HG03558 (cell line): Measurements from ENCODE around the gene ZNF584.
A peak's percentile ranks its signal among the peaks of the same experiment; 100 is the strongest.

ENCODE experiments used
- ATAC-seq: cut with Tn5 transposase; IDR thresholded peaks from one replicate; pipeline ENCODE4 v1.9.1; 2021; ENCODE audit warnings: moderate number of reproducible peaks; ENCODE audit not compliant: unreplicated experiment; ENCODE audit errors: extremely low read depth

ZNF584 gene

DNA sequence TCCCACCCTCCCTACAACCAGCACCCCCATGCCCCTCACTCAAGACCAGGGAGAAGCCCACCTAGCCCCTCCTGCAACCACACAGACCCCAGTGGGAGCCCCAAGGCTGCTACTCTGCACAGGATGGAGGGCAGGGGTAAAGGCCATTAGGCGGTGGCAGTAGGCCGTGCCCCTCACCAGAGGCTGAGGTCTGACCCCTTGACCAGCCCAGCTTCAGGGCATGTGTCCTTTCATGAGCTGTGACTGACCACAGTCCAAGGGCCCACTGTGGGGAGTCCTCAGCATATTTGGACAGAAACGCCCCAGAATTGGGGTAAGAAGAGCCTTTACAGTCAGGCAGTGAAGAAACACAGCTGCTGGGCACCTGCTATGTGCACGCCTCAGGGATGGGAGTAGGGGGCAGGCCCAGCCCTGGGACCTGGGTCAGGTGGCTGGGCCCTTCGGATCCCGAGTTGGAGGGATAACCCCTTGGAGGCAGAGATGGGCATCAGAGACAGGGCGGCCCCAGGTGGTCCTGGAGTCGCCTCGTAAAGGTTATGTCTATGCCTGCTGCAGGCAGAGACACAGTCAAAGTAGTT, 23.0 kb upstream of the ZNF584 start:
- ATAC-seq: no peak

DNA sequence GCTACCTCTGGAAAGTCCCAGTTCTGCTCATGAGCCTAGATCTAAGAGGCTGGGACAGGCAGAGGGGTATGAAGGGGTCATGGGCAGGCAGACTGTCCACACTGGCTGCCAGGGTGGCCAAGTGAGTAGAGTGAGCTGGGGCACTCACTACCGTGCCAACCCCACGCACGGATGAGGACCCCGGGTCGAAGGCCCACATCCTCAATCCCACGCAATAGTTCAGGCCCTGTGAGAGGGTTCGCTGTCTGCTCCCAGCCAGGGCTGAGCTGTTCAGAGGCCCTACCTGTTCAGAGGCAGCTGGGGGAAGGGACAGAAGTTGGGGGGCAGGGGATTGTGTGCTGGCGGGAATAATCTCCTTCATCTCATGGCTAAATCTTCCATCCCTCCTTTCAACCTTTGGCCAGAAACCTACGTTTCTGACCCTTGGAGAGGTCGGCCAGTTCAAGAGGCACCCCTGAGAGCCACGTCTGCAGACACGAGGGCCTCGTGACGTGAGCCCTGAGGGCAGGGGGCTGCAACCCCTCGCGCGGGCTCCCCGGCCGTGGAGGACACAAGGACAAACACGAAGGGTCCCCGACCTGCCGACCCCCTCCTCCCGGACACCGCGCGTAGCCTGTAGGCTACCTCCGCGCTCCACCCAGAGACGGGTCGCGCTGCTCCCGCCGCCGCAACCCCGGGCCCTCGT, 22.4 kb upstream of the ZNF584 start:
- no peak for ATAC-seq

- ATAC-seq: peak; percentile 64
Measured at GRCh38 chr19:58386576-58387337, 21.7 kb upstream of the ZNF584 start, which contains the start of gene RPS5. TSS of gene RPS5 (plus strand) at chr19:58387269. CDS start at chr19:58388138, 869 bp downstream.

DNA sequence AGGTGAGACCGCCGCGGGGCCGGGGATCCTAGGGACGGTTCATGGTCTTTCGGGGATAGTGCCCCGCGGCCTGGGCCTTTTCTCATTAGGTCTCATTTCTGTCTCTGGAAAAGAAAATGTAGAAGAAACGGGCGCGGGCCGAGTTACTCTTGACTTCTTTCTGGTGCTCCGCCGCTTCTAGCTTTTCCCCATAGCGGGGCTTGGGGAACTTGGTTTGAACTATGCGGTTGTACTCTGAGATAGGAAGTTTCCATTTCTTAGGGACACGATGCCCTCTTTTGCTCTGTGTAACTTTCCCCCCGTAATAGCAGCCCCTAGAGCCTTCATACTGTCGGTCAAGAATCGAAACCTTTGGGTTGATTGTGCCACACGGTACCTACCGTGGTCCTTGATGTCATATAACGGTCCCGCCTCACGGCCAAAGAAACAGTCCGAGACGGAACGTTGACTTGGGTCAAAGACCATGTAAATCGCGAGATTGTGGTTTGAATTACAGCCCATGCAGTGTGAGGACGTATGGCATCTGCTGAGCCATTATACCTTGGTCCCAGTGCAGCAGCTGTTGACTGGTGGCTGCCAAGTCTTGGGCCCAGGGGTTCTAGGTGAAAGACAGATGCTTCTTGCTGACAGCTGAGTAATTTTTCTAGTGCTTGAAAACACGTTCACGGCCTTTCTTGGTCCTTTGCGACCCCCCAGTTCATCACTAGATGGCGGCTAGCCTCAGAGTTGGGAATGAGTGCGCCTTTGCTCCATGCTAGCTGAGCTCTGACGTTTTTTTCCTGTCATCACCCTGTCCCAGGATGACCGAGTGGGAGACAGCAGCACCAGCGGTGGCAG, 20.9 kb upstream of the ZNF584 start:
- no peak for ATAC-seq

DNA sequence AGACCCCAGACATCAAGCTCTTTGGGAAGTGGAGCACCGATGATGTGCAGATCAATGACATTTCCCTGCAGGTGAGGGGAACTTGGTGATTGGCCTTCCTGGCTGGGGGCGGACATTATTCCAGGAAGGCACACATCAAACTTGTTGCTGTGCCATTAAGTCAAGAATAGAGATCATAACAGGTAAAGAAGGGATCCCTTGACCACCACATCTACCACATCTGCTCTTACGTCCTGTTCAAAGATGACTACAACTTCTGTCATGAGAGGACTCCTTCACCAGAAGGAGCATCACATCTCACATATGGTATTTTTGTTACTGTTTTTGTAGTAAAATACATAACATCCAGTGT, 20.3 kb upstream of the ZNF584 start:
- ATAC-seq: no peak

- no peak for ATAC-seq
Measured at GRCh38 chr19:58392945-58393724, 15.3 kb upstream of the ZNF584 start.

GRCh38 chr19:58393725-58394033, 14.8 kb upstream of the ZNF584 start:
- no peak for ATAC-seq

DNA sequence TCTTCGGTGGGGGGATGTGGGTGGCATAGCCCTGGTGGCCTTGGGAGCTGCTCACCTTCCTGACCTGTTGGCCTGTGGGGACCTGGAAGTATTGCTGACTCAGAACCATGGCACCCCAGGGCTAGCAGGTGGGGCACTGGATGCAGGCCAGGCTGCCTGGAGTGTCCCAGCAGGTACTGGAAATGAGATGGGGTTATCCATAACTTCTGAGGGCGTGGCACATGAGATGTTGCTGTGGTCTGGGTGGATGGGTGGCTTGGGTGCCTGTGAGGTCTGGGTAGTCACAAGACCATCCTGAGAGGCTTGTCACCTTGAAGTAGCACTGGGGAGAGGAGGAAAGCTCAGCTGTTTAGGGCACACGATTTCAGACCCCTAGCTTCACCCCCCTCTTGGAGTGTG, 13.6 kb upstream of the ZNF584 start:
- ATAC-seq: no peak

- no peak for ATAC-seq
Measured at GRCh38 chr19:58395220-58395978, 13.1 kb upstream of the ZNF584 start, which contains the start of gene RNF225. TSS of gene RNF225 (plus strand) at chr19:58395656. CDS start at chr19:58396090, 434 bp downstream.

GRCh38 chr19:58395979-58396627, 12.3 kb upstream of the ZNF584 start:
- ATAC-seq: no peak

DNA sequence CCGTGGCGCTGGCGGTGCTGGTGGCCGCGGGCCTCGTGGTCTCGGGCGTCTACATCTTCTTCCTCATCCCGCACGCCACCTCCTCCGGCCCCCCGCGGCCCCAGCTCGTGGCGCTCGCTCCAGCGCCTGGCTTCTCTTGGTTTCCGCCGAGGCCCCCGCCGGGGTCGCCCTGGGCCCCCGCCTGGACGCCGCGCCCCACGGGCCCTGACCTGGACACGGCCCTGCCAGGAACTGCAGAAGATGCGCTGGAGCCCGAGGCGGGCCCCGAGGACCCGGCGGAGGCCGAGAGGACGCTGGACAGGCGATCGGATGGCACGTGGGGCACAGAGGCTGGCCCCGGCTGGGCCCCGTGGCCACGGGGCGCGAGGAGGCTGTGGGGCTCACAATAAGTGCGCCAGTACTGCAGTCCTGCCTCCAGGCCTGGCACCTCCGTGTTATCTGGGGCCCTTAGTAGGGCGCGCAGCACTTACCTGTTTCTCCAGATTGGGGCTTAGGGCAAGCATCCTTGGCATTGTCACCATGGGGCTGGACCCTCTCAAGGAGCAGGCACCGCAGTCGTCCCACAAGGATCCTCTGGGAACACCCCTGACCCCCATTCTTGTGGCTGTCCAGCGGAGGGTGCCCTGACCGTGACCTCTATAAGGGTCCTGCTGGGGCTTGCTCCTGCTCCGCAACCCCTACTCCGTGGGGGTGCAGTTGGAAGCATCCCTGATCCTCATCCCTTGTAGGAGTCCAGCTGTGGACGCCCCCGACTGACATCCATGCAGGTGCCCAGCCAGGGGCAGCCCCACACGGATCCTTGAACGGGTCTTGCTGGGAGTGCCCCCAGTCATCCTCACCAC, 11.5 kb upstream of the ZNF584 start:
- ATAC-seq: no peak

DNA sequence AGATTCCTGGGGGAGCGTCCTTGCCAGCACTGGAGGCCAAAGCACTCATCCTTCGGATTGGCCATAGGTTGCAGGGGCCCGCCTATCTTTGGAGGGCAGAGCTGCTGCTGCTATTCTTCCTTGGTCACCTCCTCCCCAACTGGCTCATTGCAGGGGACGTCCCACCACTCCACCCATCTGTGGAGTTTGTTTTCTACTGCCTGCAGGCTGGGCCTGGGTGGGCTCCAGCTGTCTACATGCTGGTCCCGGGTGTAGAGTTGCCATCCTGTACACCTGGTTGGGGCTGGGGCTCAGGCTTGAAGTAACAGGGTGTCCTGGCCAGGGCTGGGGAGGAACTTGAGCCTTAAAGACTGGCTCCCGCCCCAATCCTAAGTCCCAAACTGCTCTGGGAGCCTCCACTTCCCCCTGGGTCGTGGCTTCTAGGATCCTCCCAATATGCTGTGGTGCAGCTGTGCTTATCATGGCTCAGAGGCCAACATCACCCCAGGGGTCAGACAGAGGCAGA, 10.9 kb upstream of the ZNF584 start:
- no peak for ATAC-seq

DNA sequence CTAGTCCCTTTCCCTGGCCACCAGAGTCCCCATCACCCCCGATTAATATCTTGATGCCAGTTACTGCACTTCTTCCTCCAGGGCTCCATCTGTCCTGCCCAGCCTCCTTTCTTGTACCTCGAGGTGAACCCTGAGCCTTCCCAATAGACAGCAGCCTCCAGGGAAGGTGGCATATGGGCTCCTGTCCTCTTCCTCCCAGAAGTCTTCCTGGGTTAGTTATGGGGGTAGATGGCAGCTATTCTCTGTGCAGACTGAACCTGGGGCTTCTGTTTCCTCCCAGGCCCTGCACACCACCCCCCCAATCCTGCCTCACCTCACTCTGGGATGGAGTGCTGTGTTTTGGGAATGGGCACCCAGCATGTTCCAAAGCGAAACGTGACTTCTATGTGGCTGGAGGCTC, 10.4 kb upstream of the ZNF584 start:
- no peak for ATAC-seq

- ATAC-seq: no peak
Measured at GRCh38 chr19:58398545-58398944, 9.9 kb upstream of the ZNF584 start.

- no peak for ATAC-seq
Measured at GRCh38 chr19:58399903-58400302, 8.5 kb upstream of the ZNF584 start.

- ATAC-seq: no peak
Measured at GRCh38 chr19:58400316-58400915, 8.0 kb upstream of the ZNF584 start.
